ENCODE data around the gene GLDN. TPM values are rescaled to one million over a fixed set of nuclear protein-coding genes. Genes with fewer than 3 reads are reported as not detected.

Gene GLDN
- total RNA-seq, 4 donors from 2014 or later: 0.44 to 4.7 (median 0.75) TPM

GRCh38 chr15:51386960-51387698 lies 45.7 kb downstream of the GLDN start:
- Histone ChIP-seq H3K4me3 (no peak overlapping the region), H3K27me3 (no peaks in the 10 kb centered on the region), H3K36me3 (no peaks in the 10 kb centered on the region), H3K4me1 (no peaks in the 10 kb centered on the region), H3K27ac (no peak overlapping the region), H3K9me3 (no peaks in the 10 kb centered on the region)
- ATAC-seq: no peak
- TF ChIP-seq POLR2A (IDR thresholded peaks at IDR 0.05) (no peak), CTCF (IDR thresholded peaks at IDR 0.05 in 4 of 5, conservative IDR thresholded peaks at IDR 0.05 in 1 of 5) (no peak)
- DNase-seq: no peak
- in situ Hi-C loops (cut with MboI; ENCODE audit: low sequenced_read_pairs in 4 of 4): loop anchor here in 3 of 4 donors (5.0 to 25.0 kb wide), 4 partner anchors 100 to 230 kb away; no protein-coding TSS in a partner anchor
- intact Hi-C loops (cut with DNase I; ENCODE audit: low total_unique reads): no loop called here

- intact Hi-C loops (cut with DNase I; ENCODE audit: low total_unique reads) (no loop called here), in situ Hi-C loops (cut with MboI; ENCODE audit: low sequenced_read_pairs in 4 of 4) (loop anchor here in 3 of 4 donors (5.0 to 25.0 kb wide), 4 partner anchors 100 to 230 kb away; no protein-coding TSS in a partner anchor)
- H3K4me3 ChIP-seq: no peak overlapping the region
Measured at GRCh38 chr15:51387699-51388041, 46.2 kb downstream of the GLDN start.

GRCh38 chr15:51388726-51389125 lies 47.3 kb downstream of the GLDN start:
- in situ Hi-C loops (cut with MboI; ENCODE audit: low sequenced_read_pairs in 4 of 4) (loop anchor here in 3 of 4 donors (5.0 to 25.0 kb wide), 4 partner anchors 101 to 231 kb away; no protein-coding TSS in a partner anchor), intact Hi-C loops (cut with DNase I; ENCODE audit: low total_unique reads) (no loop called here)
- Histone ChIP-seq H3K4me1 (no peaks in the 10 kb centered on the region), H3K27ac (no peak overlapping the region), H3K36me3 (no peaks in the 10 kb centered on the region), H3K9me3 (no peaks in the 10 kb centered on the region), H3K4me3 (no peak overlapping the region), H3K27me3 (no peaks in the 10 kb centered on the region)
- DNase-seq (no peak), ATAC-seq (no peak)
- no peak for TF ChIP-seq CTCF (IDR thresholded peaks at IDR 0.05 in 4 of 5, conservative IDR thresholded peaks at IDR 0.05 in 1 of 5)
- TF ChIP-seq POLR2A (IDR thresholded peaks at IDR 0.05): no peak

More at GRCh38 chr15:51387699-51388041, 46.2 kb downstream of the GLDN start:
- no peak overlapping the region for H3K27ac ChIP-seq
- no peaks in the 10 kb centered on the region for H3K9me3 ChIP-seq
- no peaks in the 10 kb centered on the region for H3K27me3 ChIP-seq
- no peak for TF ChIP-seq POLR2A (IDR thresholded peaks at IDR 0.05)
- no peak for ATAC-seq
- no peaks in the 10 kb centered on the region for H3K36me3 ChIP-seq
- DNase-seq: no peak
- H3K4me1 ChIP-seq: no peaks in the 10 kb centered on the region

- in situ Hi-C loops (cut with MboI; ENCODE audit: low sequenced_read_pairs in 4 of 4) (loop anchor here in 2 of 4 donors (25.0 kb wide), 2 partner anchors 103 to 228 kb away; no protein-coding TSS in a partner anchor), intact Hi-C loops (cut with DNase I; ENCODE audit: low total_unique reads) (no loop called here)
- Histone ChIP-seq H3K27me3 (no peaks in the 10 kb centered on the region), H3K27ac (no peak overlapping the region), H3K4me1 (no peaks in the 10 kb centered on the region), H3K4me3 (no peak overlapping the region), H3K9me3 (no peaks in the 10 kb centered on the region), H3K36me3 (no peaks in the 10 kb centered on the region)
- TF ChIP-seq CTCF (IDR thresholded peaks at IDR 0.05 in 4 of 5, conservative IDR thresholded peaks at IDR 0.05 in 1 of 5) (no peak), POLR2A (IDR thresholded peaks at IDR 0.05) (no peak)
- ATAC-seq (no peak), DNase-seq (no peak)
Measured at GRCh38 chr15:51390241-51390965, 48.9 kb downstream of the GLDN start.

- in situ Hi-C loops (cut with MboI; ENCODE audit: low sequenced_read_pairs in 4 of 4) (loop anchor here in 2 of 4 donors (25.0 kb wide), 2 partner anchors 104 to 229 kb away; no protein-coding TSS in a partner anchor), intact Hi-C loops (cut with DNase I; ENCODE audit: low total_unique reads) (no loop called here)
- Histone ChIP-seq H3K27ac (no peak overlapping the region), H3K9me3 (no peaks in the 10 kb centered on the region), H3K4me1 (no peaks in the 10 kb centered on the region), H3K27me3 (no peaks in the 10 kb centered on the region), H3K36me3 (no peaks in the 10 kb centered on the region), H3K4me3 (no peak overlapping the region)
- no peak for DNase-seq
- ATAC-seq: no peak
- no peak for TF ChIP-seq CTCF (IDR thresholded peaks at IDR 0.05 in 4 of 5, conservative IDR thresholded peaks at IDR 0.05 in 1 of 5)
- no peak for TF ChIP-seq POLR2A (IDR thresholded peaks at IDR 0.05)
Measured at GRCh38 chr15:51390966-51391422, 49.5 kb downstream of the GLDN start.
